DMS53 treated with DMSO at 0.1 percent for 48 hours (cell line): ENCODE data around the gene RPL35A.

Experiments used
- DNase-seq: peaks from one replicate; lab custom pipeline; 2025; ENCODE audit not compliant: unreplicated experiment; lab: John Stamatoyannopoulos, UW

The RPL35A gene

DNA sequence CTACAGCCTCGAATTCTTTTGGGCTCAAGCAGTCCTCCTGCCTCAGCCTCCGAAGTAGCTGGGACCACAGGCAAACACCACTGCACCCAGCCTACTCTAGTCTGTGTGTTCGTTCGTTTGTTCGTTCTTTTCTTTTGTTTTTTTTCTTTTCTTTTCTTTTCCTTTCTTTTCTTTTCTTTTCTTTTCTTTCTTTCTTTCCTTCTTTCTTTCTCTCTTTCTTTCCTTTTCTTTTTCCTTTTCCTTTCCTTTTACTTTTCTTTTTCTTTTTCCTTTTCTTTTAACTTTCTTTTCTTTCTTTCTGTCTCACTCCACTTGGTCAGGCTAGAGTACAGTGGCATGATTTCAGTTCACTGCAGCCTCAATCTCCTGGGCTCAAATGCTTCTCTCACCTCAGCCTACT is 46.9 kb downstream of the RPL35A start:
- DNase-seq = no peak

- DNase-seq = no peak
Measured at GRCh38 chr3:197997936-197998335, 47.9 kb downstream of the RPL35A start.
